HG03575 (cell line): ENCODE data around the gene CST6.

Source experiments
- ATAC-seq: cut with Tn5 transposase; IDR thresholded peaks from one replicate; pipeline ENCODE4 v1.9.1; 2021; ENCODE audit not compliant: unreplicated experiment, insufficient number of reproducible peaks, low FRiP score; ENCODE audit errors: extremely low read depth

Gene CST6

GRCh38 chr11:66011785-66012303, at the start of gene CST6:
CST6 (plus strand) TSS chr11:66012008; CDS start chr11:66012045, 37 bp downstream.
- no peak for ATAC-seq

DNA sequence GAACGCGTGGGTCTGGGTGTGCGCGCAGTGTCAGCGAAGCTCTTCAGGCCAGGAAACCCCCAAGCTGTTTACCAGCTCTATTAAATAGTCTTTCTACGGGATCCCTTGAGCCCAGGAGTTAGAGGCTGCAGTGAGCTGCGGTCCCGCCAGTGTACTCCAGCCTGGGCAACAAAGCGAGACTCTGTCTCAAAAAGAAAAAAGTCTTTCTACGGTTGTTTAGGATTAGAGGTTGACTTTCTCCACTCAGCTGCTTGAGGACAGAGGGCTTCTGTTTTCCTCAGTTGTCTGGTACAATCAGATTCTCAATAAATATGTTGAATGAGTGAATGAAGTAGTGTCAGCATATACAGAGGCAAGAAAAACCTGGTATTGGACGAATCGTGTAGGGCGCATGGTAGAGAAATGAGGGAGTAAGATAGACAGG, 49.7 kb upstream of the CST6 start:
- ATAC-seq, result no peak

GRCh38 chr11:65964906-65965305, 46.9 kb upstream of the CST6 start:
- no peak for ATAC-seq

DNA sequence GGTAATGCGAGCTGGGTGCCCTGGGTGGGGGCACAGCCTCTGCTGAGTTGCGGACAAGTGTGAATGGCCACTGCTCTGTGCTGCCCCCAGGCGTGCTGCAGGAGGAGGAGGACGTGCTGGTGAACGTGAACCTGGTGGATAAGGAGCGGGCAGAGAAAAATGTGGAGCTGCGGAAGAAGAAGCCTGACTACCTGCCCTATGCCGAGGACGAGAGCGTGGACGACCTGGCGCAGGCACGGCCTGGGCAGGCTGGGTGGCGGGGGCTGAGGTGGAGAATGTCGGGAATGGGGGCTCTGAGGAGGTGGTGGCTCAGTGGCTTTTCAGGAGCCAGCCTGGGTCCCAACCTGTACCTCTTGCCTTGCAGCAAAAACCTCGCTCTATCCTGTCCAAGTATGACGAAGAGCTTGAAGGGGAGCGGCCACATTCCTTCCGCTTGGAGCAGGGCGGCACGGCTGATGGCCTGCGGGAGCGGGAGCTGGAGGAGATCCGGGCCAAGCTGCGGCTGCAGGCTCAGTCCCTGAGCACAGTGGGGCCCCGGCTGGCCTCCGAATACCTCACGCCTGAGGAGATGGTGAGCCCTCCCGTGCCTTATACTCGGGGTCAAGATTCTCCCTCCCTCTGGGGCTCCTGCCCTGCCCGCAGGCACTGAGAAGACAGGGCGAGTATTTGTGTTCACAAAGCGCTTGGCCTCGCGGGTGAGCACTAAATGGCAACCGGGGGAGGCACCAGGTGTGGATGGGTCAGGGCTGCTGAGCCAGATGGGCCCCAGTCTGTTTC, 45.6 kb upstream of the CST6 start:
- no peak for ATAC-seq

DNA sequence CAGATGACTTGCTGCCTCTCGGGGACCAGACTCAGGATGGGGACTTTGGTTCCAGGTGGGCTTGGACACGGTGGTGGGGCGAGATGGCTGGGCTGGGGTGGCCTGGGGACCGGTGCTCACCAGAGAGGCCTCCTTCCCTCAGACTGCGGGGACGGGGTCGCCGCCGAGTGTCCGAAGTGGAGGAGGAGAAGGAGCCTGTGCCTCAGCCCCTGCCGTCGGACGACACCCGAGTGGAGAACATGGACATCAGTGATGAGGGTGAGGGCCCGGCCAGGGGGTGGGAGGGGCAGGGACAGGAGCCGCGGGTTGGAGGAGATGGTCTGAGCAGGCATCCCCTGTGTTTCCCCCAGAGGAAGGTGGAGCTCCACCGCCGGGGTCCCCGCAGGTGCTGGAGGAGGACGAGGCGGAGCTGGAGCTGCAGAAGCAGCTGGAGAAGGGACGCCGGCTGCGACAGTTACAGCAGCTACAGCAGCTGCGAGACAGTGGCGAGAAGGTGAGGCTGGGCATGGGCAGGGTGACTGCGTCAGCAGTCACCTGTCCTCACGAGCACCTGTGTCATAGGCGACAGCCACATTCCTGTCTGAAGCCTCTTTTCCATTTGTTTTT, 44.4 kb upstream of the CST6 start:
- no peak for ATAC-seq

DNA sequence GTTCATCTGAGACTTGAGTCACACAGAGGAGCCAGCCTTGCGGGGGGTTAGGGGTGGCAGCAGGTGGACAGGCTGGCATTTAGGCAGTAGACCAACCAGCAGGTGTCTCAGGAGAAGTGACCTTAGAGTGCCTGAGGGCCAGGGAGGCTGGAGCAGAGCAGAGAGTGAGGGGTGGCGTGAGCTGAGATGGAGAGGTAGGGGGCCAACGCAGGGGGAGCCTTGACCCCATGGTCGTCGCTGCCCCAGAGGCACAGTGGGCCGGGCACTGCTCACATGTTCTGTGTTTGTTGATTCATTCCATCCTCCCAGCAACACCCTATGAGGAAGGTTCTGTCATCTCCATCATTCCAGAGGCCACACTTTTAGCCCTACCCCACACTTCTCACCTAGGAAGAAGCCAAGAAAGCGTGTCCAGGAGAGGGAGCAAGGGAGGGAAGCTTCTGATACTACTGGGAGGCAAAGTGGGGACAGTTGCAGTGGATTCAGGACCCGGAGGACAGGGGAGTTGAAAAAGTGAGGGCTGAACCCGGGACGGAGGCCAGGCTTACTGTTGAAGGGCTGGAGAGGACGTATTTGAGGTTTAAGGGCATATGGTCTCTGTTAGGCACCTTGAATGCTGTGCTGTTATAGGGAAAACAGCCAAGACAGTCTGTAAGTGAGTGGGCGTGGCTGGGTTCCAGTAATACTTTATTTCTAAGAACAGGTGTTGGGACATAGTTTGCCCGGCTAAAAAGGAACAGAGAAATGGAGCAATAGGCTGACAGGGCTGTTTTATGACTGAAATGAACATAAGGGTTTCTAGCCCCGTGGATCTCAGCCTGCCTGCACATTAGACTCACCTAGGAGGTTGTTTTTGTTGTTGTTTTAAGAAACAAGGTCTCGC, 43.0 kb upstream of the CST6 start:
- no peak for ATAC-seq

DNA sequence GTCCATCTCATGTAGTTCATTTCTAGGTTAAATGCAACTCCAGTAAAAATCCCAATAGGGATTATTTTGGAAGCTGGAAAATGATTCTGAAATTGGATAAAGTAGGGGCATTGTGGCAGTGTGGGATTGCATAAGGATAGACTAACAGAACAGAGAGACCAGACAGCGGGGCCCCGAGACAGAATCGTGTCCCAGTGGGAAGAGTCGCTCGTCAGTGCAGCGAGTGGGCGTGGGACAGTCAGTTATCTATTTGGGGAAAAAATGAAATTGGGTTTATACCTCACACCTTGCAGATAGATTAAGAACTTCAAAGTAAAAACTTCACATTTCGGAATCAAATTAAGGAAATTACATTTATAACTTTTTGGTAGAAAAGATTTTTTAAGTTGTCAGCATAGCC, 39.7 kb upstream of the CST6 start:
- no peak for ATAC-seq

DNA sequence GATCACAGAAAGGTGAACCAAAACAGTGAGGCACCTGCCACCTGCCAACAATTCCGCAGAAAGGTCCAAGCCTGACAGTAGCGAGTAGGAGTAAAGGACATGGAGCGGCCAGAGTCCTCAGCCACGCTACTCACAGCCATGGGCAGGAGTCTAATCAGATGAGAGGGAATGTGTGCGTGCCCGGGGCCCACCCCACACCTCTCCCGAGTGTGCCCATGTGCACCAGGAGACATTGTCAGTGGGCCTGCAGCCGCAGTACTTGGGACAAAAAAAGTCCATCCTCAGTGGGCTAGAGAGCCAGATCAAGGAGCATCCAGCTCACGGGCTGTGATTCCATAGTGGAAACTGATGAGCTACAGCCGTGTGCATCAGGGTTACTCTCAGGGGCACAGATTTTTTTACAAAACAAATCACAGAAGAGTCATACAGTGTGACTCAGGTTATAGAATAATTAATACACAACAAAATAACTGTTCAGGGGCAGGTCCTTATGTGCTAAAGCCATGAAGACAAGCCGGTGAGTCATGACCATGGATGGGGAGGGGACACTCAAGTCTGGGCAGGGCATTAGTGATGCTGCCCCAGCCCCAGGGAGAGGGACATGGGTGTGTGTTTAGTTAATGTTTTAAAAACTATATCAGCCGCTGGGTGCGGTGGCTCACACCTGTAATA, 38.2 kb upstream of the CST6 start:
- no peak for ATAC-seq

DNA sequence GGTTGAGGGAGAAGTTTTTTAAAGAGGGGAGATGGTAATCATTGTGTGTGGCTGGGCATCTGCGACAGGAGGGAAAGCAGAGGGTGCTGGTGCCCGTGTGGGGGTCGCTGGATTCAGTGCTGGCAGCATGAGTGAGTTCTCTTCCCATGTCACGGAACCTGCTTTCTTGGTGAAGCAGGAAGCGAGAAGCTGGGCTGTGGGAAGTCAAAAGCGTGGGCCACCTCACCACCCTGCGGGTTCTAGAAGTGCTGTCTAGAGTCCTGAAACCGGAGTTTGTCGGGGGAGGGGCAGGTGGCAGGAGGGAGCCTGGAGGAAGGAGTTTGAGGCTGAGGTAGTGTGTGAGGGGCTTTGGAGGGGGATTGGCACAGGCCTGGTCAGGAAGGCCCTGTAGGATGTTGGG, 36.0 kb upstream of the CST6 start:
- no peak for ATAC-seq

- ATAC-seq, result no peak
Measured at GRCh38 chr11:65976216-65977176, 35.3 kb upstream of the CST6 start.

- no peak for ATAC-seq
Measured at GRCh38 chr11:65977621-65978390, 34.0 kb upstream of the CST6 start.

GRCh38 chr11:65978391-65979238, 33.2 kb upstream of the CST6 start:
- no peak for ATAC-seq

DNA sequence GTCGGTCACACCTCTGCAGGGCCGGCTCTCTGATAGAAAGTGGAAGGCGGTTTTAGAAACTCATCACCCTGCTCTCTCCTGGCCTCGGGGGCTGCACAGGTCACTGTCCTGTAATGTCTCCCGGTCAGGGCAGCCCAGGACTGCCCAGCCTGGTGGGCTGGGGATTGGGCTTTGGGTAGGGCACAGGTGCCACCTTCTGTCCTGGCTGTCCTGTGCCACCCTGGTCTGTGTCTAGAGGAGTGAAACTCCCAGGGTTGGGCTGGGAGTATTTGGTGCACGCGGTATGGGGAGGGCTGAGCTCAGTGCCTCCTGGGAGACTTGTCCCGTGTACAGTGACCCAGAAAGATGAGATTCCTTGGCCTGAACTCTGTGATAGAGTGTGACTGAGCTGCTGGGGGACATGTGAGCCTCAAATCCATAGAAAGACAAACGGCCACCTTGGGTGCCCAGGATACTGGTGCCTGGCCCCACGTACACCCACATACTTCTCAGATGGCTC, 32.5 kb upstream of the CST6 start:
- no peak for ATAC-seq

DNA sequence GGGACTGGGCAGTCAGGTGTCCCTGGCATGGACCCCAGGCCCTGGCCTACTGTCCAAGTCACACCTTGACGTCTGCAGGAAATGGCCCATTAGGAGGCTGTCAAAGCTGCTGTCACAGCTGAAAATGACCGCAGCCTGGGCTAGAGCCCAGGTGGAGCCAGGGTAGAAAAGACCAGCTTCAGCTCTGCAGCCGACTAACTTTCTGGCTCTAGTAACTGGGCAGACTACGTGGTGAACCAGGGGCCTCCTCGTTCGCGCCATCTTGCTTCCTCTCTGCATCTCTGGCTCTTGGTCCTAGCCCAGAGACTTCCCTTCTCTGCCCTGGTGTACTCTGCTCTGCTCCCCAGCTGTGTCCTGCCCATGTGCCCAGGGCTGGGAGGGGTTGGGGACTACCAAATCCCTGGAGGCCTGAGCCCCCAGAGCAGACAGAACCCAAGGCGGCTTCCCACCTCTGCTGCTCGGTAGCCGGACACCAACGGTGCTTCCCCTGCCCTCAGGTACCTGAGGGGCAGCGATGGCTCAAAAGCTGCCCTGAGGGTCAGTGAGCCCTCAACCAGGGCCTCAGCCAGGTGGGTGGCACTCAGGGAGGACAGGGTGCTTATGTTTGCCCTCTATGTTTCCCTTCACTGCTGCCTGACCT, 30.6 kb upstream of the CST6 start:
- ATAC-seq, result no peak

- ATAC-seq, result no peak
Measured at GRCh38 chr11:65981972-65982823, 29.6 kb upstream of the CST6 start.
